Brain pericyte (primary cell): ENCODE measurements around the gene SH2D2A.
"Not testable (repeated sequence)": the region's sequence is repeated elsewhere in the genome, so short reads cannot be mapped to it uniquely, and the experiment has no call there.

Experiments
- DNase-seq: peaks from one replicate; pipeline ENCODE4 v3.0.0-alpha.2; 2012; ENCODE audit warnings: low read depth, low spot score

SH2D2A gene

DNA sequence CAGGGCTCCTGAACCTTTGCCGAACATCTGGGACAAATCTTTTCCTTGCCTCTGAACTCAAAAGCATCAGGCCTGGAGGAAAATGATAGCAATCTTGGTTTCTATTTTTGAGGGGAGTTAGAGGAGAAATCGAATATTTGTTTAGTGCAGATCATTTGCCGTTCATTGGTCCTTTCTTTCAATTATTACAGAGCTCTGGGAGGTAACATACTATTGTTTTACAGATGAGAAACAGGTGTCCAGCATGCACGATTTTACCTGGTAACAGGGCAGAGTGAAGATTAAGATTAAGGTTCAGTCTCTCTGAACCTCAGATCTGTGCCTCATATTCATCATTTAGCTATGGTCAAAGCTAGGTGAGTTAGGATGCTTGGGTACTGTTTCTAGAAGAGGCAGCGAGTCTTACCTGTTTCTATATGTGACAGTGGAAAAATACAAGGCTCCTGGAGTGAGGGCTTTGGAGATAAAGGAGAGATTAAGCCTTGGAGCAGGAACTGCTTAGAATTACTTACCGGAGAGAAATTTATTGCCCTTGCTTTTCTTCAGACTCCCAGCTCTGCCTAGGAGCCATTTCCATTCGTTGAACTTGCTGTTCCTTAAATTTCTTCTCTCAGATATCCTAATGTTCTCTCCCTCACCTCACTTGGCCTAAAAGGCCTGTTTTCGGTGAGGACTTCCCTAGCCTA is 47.9 kb downstream of the SH2D2A start:
- DNase-seq = no peak

DNA sequence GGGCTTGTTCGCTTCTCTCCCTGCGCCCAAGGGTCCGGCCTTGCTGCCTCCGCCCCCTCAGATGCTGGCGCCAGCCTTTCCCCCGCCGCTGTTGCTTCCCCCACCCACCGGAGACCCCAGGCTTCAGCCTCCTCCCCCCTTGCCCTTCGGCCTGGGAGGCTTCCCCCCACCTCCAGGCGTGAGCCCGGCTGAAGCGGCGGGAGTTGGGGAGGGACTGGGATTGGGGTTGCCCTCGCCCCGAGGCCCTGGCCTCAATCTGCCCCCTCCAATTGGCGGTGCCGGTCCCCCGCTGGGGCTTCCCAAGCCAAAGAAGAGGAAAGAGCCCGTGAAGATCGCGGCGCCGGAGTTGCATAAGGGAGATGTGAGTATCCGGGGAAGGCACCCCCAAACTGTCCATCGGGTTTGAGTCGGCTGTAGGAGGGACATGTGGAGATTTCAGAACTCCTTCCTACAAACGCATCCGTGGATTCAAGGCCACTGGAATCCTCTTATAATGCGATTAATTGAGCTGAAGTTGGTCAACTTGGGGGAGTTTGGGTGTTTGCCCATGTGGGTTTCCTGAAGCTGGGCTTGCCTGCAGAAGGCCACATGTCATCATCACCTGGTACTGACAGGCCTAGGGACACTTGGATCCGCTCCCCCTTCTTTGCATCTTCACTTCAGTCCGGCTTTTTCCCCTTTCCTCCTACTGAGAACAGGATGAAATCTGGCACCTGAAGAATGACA is 48.6 kb downstream of the SH2D2A start:
- no peak for DNase-seq

DNA sequence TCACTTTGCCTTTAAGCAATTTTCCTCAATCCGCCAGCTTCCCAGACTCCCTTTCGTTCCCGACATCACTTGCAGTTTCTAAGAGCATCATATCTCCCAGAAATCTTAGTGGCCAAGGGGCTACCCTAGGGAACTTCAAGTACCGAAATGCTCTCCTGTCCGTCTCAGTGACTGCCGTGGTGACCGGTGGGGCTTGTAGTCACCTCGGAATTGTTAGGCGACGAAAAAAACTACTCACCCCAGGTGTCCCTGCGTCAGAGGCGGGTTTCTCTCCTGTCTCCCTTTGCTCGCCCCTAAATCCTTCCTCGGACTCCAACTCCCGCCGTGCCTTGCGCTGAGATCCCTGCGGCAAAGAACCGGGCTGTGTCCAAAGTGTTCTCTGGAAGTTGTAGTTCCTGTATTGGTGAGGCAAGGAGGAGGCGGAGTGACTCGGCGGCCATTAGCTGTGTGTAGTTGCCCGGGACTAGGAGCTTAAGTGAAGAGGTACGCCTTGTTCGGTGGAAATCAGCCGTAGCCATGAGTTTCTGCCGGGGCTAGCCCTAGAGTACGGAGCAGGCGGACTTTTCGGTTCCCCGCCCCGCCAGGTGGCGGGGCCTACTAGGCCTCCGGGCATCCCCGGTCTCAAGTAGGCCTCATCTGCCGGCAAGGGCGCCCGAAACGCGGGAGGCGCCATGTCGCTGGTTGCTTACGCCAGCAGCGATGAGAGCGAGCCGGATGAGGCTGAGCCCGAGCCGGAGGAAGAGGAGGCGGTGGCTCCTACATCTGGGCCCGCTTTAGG is 49.4 kb downstream of the SH2D2A start, which contains the start of gene PRCC:
Gene PRCC (plus strand): TSS at position 435 of the 778 bp plus-strand sequence. CDS start 237 bp downstream, at position 672.
- peak; percentile 99 for DNase-seq

DNA sequence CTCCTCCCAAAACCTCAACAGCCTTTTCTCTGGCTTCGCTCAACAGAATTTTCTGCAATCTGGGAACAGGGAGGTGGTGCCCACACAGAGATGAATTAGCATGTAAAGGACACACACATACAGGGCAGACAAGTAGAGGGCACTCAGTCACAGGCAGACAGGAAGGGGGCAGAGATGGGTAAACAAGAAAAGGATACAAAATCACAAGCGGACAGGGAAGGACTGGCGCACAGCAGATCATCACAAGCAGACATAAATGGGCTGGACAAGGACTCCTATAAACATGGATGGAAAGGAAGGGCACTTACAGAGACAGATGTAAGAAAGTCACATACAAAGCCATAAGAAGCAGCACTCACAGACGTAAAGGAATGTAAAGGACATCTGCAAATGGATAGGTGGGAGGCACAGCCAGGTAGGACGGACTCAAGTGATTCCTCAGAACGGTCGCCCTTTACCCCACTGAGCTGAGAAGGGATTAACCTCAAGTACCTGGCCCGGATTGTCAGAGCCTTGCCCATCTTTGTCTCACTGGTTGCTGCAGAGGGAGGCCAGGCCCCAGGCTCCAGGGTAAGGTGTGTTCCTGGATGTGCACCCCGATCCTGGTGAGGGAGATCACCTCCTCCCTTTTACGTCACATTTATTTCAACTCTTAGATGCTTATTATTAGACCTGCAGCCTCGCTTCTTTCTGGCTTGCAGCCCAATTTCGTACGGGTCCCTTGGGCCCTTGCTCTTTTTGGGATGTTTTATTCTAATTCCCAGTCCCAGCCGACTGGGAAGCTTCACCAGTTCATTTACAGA is 50.1 kb downstream of the SH2D2A start:
- DNase-seq = no peak

DNA sequence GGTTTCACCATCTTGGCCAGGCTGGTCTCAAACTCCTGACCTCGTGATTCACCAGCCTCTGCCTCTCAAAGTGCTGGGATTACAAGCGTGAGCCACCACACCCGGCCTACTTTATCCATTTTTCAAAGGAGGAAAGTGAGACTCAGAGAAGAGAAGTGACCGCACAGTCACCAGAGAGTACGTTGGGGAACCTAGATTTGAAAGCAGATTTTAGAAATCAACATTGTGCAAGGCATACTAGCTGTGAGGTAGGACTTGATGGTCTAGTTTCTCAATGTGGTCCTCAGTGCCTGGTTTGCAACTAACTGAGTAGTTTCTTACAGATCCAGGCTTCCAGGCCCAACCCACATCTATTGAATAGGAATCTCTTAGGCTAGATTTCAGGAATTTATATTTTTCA is 51.0 kb downstream of the SH2D2A start:
- DNase-seq = no peak

DNA sequence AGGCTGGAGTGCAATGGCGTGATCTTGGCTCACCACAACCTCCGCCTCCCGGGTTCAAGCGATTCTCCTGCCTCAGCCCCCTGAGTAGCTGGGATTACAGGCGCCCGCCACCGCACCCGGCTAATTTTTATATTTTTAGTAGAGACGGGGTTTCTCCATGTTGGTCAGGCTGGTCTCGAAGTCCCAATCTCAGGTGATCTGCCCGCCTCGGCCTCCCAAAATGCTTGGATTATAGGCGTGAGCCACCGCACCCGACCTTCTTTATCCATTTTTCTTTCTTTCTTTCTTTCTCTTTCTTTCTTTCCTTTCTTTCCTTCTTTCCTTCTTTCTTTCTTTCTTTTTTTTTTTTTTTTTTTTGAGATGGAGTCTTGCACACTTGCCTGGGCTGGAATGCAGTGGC is 51.5 kb downstream of the SH2D2A start:
- not testable (repeated sequence) for DNase-seq

DNA sequence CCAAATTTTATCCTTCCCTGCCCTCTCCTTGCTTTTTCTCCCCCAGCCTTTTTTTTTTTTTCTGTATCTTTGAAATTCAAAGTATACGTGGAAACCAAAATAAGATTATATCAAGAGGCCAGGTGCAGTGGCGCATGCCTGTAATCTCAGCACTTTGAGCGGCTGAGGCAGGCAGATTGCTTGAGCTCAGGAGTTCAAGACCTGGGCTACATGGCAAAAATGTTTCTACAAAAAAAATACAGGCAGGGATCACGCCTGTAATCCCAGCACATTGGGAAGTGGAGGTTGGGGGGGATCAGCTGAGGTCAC is 55.9 kb downstream of the SH2D2A start:
- no peak for DNase-seq

DNA sequence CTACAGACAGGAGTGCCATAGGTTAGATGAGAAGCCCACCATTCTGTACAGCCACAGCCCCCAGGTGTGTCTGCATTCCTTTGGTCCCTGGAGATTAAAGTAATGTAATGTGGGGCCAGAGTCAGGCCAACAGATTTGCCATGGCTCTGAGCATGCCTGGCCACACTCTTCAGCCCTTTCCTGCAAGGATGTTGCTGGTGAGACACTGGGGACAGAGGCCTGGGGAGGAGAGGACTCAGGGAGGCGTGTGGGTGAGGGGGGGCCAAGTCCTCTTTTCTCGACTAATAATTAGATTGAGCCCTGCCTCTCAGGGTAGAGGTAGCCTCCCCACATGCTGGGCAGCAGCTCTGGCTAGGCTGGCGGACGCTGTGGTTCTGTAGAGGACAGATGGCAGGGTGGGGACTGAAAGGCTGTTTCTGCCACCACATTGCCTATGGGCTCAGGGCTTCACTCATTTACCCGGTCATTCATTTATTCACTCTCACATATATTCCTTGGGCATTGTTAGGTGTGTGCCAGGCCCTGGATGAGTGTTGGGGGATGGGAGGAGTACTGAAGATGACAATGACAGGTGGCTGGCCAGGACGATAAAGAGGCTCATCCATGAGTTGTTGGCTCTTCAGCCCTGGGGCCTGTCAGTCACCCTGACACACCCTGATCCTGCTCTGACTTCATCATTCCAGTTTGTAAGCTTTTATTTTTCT is 56.4 kb downstream of the SH2D2A start:
- DNase-seq = no peak

DNA sequence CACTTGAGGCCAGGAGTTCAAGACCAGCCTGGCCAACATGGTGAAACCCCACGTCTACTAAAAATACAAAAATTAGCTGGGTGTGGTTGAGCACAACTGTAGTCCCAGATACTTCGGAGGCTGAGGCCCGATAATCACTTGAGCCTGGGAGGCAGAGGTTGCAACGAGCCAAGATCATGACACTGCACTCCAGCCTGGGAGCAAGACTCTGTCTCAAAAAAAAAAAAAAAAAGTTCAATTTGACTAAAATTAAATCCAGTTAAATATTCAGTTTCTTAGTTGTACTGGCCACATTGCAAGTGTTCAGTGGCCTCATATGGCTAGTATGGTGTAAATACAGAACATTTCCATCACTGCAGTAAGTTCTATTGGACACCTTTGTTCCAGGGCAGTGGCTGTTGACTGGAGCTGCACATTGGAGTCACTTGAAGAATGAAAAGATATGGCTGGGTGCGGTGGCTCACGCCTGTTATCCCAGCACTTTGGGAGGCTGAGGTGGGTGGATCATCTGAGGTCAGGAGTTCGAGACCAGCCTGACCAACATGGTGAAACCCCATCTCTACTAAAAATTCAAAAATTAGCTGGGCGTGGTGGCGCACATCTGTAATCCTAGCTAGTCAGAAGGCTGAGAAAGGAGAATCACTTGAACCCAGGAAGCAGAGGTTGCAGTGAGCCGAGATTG is 58.9 kb downstream of the SH2D2A start:
- not testable (repeated sequence) for DNase-seq

DNA sequence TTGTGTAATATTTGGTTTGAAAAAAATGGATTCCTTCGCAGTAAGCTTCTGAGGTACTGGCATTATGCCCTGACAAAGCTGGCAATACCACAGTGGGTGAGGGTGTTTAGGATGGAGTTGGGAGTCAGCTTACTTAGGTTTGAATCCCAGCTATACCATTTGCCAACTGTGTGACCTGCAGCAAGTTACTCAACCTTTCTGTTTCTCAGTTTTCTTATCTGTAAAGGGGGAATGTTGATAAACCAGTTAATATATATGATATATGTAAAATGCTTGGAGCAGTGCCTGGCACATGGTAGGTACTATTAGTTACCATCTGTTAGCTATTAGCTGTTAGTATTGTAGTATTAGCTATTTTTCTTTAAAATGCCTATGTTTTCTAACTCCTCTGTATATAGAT is 60.3 kb downstream of the SH2D2A start:
- DNase-seq = no peak
